Vagina (tissue), 2 donors: Measurements from ENCODE around the gene MED12L.

Experiments used
- CTCF ChIP-seq, 3 experiments: fragments of 450-650 bp in 2 of 3; fragments of 200-600 bp in 1 of 3; sonication (generic) in 1 of 3; IDR thresholded peaks; one replicate each; pipeline ENCODE4 v1.5.1; 2017 to 2019; ENCODE audit warnings: antibody characterized with exemption in 3 of 3, mild to moderate bottlenecking in 2 of 3, moderate library complexity in 2 of 3
- POLR2A ChIP-seq, 2 donors: fragments of 450-650 bp; IDR thresholded peaks; one replicate each; pipeline ENCODE4 v1.6.1; 2017; ENCODE audit warnings: antibody characterized with exemption in 2 of 2, mild to moderate bottlenecking in 2 of 2, moderate library complexity in 2 of 2

GRCh38 chr3:151175952-151176351 lies 90.5 kb downstream of the MED12L start:
- no peak for TF ChIP-seq CTCF (IDR thresholded peaks at IDR 0.05)
- TF ChIP-seq POLR2A (IDR thresholded peaks at IDR 0.05) = no peak
